NCI-H524 treated with DMSO at 0.1 percent for 48 hours (cell line): ENCODE data around the gene UBA1.
"Not testable (repeated sequence)": the region's sequence is repeated elsewhere in the genome, so short reads cannot be mapped to it uniquely, and the experiment has no call there.

Source experiments
- DNase-seq: peaks from one replicate; lab custom pipeline; 2025; lab: John Stamatoyannopoulos, UW

UBA1 gene

DNA sequence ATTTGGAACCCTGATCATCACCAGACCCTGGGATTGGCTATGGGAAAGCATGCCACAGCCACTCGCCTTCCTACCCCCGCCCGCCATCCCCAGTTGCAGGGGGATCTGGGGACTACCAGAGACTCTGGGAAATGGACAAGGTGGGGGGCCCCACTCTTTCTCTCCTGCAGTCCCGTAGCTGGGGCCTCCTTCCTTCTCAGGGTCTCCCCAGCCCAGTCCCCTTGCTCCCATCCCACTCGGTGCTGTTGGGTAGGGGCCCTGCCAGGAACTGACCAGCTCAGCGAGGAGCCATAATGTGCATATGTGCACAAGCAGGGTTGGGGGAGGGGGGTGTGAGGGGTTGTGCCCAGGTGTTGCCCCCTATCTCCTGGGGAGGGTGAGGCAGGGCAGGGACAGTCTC, 35.8 kb downstream of the UBA1 start:
- no peak for DNase-seq

DNA sequence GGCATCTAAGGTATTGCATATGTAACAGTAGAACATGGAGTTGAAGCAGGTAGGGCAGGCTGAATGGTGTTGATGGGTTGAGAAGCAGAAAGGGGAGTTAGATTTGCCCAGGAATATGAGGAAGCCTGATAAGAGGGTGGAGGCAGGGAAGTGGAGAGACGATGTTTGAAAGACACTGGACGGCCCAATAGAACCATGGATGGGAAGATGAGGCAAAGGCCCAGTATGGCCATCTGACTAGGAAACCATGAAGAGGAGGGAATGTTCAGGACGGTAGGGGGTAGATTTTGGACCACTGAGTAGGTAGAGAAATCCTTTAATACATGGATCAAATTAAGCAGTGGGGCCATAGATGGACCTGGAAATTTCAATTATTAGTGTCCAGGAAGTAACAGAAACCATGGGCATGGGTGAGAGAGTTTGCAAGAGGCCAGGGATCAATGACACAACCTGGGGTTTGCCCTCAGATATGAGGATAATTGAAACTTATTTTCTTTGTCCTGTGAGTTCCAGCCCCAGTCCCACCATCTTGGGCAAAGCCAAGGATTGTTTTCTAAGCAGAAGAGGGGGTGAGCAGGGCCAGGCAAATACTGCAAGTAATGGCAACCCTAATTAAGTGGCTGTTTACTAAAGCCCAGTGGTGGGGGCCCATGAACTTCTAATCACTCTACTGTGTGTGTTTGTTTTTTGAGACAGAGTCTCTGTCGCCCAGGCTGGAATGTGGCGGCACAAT, 36.7 kb downstream of the UBA1 start:
- DNase-seq: no peak

DNA sequence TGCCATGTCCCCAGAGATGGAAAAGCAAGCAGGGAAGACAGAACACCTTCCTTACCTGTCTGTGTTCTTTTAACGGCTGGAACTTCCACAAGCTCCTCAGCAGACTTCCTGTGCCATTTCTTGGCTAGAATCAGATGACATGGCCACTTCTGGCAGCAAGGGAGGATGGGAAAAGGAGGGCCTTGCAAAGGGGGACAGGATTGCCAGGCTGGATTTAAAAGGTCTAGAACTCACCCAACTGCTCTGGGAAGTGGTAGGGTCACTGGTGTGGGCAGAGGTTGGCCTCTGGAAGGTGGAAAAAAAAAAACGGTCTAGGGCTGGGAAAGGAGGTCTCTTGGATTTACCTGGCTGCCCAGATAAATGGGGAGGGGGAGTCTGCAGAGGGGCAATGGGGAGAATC, 37.5 kb downstream of the UBA1 start:
- no peak for DNase-seq

DNA sequence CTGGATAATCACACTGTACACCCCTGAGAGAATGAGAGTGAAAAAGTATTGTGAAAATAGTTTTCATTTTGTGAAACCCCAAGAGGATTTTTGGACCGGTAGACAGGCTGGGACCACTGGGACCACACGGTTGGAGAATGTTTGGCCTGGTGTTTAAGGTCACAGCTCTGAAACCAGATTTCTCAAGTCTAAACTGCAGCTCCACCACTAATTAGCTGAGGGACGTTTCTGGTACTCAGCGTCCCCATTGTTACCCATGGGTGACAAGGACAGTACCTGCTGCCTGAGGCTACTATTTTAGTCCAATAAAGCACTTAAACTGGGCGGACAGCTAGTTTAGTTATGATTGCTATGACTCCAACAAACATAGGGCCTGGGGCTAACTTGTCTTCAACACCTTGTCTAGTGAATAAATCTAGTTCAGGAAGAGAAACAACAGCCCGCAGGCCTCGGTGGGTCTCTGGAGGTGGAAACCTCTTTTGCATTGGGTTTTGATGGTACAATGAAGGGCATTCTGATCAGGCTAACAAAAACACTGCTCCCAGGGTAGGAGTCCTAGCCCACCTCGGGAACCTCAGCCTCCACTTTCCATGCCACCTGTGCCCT, 38.7 kb downstream of the UBA1 start:
- DNase-seq: no peak

DNA sequence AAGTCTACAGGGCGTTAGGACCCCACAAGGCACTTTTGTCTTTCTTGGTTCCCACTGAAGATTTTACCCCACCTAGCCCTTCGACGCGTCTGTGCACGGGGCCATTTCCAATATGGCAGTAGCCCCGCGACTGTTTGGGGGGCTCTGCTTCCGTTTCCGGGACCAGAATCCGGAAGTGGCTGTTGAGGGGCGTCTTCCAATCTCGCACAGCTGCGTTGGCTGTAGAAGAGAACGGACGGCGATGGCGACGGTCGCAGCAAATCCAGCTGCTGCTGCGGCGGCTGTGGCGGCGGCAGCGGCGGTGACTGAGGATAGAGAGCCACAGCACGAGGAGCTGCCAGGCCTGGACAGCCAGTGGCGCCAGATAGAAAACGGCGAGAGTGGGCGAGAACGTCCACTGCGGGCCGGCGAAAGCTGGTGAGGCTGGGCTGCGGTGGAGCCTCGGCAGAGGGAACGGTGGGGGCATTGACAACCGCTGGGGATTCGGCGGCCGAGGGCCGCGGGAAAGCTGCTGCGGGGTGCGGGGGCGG, 39.2 kb downstream of the UBA1 start, which contains the start of gene USP11:
Gene USP11, plus strand, starts transcription at position 207 of the 530 bp plus-strand sequence. Its CDS starts 35 bp downstream, at position 242.
- no peak for DNase-seq

DNA sequence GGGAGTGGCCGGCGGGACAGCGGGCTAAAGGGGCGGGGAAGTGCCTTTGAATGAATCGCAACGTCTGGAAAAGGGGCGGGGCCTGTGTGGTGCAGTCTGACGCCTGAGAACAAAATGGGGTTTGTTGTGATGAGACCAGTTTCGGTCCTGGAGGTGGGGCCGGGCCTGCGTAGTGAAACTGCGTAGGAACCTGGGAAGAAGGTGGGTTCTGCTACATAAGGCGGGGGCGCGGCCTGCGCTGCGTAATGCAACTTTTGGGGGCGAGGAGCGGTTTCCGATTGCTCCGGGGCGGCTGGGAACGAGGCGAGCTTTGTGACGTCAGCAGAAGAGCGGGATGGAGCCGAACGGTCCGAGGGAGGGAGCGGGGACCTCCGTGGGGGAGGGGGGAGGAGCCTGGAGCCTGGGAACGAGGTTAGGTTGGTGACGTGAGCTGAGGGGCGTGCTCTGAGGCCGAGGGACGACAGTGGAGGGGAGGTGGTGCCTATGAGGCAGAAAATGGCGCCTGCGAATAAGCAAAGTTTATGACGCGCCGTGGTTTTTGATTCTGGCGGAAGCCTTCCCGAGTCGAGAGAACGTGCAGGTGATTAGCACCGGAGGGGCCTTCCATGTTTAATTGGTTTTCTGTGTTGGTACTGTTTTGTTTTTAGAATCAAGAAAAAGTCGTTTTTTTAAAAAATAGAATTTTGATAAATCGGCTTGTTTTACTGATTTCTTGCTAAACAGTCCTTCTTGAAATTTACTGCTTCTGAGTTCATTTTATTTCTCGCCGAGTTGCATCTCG, 39.9 kb downstream of the UBA1 start:
- peak; percentile 93 for DNase-seq

DNA sequence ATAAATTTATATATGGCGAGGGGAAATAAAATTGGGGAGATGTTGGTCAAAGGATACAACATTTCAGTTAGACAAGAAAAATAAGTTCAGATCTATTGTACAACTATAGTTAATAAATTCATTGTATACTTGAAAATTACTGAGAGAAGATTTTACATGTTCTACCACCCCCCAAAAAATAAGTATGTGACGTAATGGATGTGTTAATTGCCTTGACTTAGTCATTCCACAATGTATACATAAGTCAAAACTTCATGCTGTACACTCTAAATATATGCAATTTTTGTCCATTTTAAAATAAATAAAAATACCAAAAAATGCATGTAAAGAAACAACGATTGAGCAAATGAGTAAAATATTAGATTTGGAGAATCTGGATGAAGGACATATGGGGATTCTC, 41.0 kb downstream of the UBA1 start:
- DNase-seq: no peak

DNA sequence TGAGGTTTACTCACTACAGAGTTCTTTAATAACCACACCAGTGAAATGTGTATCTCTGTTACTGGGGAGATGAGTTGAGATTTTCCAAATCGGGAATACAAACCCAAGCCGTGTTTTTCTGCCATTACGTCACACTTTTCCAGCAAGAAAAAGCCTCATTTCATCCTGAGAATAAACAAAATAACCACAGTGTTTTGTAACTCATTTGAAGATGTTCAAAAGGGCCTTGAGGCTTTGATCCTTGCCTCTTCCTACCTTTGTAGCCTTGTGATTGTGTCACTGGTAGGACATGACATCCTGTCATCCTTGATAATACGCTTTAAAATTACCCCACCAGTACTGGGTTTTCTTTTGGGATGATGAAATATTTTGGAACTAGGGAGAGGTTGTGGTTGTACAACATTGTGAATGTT, 42.1 kb downstream of the UBA1 start:
- DNase-seq: no peak

DNA sequence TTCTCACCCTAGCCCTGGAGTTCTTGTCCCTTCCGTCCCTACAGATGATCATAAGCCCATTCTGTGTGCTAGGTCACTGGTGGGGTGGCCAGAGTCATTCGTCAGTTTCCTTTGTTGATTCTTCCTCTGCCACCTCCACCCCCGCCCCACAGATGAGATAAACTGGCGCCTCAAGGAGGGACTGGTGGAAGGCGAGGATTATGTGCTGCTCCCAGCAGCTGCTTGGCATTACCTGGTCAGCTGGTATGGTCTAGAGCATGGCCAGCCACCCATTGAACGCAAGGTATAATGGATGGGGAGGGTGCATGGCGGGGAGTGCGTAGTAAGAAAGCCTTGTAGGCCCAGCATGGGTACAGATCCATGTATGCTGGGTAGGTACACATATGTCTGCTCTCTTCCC, 45.6 kb downstream of the UBA1 start:
- DNase-seq: no peak

DNA sequence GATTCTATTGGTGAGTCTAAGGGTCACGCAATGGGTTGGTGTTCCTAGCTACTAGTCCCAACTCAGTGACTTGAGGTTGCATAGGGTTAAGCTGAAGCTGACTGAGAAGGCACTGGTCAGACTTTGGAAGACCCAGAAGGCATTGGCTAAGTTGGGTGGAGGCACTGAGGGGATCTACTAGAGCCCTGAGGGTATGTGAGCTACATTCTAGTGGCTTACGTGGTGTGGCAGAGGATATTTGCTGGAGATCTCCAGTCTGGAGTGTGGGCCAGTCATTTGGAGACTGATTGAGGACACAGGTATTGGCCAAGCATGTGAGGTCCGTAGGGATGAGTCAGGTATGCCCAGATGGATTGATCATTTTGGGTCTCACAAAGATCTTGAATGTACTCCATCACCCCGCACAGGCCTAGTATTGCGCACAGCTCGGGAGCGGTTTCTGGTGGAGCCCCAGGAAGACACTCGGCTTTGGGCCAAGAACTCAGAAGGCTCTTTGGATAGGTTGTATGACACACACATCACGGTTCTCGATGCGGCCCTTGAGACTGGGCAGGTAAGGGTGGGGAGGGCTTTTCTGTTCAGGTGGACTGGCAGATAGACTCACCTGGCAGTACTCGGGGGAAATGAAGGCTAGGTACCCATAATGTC, 46.4 kb downstream of the UBA1 start:
- DNase-seq: no peak

DNA sequence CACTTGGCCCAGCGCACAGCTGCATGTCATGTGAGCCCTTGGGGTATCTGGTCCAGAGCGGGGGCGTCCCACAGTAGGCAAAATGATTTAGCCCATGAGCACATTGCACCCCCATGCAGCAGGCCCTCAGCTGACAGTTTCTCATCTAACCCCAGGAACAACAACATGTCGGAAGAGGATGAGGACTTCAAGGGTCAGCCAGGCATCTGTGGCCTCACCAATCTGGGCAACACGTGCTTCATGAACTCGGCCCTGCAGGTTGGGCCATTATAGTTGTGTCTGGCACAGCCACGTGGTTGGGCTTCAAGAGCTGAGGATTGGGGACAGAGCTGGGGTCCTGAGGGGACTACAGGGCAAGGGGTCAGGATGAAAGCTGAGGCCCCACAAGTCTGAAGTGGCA, 47.0 kb downstream of the UBA1 start:
- no peak for DNase-seq

DNA sequence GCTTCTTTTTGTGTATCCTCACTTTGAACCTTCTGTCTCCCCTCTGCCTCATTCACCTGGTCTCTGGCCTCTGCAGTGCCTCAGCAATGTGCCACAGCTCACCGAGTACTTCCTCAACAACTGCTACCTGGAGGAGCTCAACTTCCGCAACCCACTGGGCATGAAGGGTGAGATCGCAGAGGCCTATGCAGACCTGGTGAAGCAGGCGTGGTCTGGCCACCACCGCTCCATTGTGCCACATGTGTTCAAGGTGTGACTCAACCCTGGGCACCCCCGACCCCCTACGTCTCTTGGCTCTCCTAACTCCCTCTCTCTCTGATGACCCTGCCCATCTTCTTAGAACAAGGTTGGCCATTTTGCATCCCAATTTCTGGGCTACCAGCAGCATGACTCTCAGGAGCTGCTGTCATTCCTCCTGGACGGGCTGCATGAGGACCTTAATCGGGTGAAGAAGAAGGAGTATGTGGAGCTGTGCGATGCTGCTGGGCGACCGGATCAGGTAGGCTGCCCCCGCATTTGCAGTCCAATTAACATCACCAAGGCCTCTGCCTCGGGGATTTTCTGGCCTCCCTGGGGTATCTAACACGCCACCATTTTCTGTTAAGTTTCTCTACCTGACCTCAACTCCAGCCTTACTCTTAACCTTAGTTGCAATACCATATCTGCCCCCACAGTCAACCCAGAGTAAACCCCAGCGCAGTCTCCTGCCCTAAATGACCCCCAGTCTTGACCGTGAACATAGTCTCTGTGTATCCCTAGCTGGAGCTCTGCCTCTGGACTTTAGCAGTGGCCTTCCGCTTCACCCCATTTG, 47.8 kb downstream of the UBA1 start:
- DNase-seq: no peak

DNA sequence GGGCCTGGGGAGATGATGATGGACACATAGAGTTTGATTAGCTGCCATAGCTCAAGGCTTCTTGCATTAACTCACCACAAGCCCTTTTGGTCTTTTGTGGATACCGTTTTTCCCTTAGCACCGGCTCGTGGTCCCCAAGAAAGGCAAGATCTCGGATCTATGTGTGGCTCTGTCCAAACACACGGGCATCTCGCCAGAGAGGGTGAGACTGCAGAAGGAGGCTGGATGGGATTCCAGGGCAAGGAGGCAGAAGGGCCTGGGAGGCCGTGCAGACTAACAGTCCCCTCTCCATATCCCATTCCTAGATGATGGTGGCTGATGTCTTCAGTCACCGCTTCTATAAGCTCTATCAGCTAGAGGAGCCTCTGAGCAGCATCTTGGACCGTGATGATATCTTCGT, 48.7 kb downstream of the UBA1 start:
- DNase-seq: no peak

DNA sequence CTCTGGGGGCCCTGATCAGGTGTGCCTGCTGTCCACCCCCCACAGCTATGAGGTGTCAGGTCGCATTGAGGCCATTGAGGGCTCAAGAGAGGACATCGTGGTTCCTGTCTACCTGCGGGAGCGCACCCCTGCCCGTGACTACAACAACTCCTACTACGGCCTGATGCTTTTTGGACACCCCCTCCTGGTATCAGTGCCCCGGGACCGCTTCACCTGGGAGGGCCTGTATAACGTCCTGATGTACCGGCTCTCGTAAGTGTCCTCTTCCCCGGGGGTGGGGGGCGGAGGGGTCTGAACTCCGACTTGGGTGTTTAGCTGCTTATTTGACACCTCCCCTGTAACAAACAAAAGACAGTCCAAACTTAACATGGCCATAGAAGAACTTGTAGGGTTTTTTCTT, 49.7 kb downstream of the UBA1 start:
- no peak for DNase-seq

DNA sequence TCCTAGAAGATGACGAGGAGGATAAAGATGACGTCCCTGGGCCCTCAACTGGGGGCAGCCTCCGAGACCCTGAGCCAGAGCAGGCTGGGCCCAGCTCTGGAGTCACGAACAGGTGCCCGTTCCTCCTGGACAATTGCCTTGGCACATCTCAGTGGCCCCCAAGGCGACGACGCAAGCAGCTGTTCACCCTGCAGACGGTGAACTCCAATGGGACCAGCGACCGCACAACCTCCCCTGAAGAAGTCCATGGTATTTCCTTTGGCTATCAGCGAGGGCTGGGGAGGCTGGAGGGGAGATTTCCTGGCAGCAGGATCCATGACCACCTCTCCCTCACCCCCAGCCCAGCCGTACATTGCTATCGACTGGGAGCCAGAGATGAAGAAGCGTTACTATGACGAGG, 51.0 kb downstream of the UBA1 start:
- DNase-seq: no peak

DNA sequence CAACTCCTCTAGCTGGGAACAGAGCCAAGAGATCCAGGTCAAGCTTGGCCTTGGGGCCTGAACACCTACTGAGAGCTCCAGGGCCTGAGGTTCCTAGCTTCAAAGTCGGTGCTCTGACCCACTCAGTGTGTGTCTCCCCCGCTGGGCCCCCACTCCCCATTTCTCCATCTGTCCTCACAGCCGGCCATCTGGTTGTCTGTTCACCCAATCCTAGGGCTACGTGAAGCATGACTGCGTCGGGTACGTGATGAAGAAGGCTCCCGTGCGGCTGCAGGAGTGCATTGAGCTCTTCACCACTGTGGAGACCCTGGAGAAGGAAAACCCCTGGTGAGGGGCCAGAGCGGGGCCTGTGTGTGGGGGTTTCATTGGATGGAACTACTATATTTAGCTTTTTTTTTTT, 51.5 kb downstream of the UBA1 start:
- peak; percentile 44 for DNase-seq

DNA sequence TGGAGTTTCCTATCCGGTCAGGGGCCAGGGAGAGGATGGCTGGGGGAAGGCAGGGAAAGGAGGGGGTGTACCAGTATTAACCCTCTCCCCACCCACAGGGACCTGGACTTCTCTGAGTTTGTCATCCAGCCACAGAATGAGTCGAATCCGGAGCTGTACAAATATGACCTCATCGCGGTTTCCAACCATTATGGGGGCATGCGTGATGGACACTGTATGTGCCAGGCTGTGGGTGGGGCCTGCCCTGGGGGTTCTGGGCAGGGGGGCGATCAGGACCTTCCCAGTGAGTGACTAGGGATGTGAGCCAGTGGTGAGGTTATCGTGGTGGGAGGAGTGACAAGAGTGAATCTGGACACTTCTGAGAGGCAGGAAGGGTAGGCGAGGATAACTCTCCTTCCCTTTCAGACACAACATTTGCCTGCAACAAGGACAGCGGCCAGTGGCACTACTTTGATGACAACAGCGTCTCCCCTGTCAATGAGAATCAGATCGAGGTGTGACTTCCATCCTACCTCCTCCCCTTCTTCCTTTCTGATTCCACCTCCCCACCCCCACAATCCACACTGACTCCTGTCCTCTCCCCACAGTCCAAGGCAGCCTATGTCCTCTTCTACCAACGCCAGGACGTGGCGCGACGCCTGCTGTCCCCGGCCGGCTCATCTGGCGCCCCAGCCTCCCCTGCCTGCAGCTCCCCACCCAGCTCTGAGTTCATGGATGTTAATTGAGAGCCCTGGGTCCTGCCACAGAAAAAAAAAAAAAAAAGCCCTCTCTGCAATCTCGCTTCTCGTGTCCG, 53.8 kb downstream of the UBA1 start:
- no peak for DNase-seq

DNA sequence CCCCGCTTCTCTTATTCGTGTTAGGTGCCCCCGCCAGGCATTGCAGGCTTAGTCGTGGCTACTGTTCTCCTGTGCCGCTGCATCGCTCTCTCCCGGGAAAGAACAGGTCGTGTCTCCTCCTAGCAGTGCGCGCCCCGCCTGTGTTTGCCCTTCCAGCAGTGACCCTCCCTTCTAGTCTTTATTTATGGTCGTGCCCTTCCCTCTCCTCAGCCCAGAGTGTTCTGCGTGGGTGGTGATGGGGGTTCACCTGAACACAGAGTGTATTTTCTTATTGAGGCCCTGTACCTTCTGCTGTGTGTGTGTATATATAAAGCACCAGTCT, 54.3 kb downstream of the UBA1 start:
- DNase-seq: no peak

DNA sequence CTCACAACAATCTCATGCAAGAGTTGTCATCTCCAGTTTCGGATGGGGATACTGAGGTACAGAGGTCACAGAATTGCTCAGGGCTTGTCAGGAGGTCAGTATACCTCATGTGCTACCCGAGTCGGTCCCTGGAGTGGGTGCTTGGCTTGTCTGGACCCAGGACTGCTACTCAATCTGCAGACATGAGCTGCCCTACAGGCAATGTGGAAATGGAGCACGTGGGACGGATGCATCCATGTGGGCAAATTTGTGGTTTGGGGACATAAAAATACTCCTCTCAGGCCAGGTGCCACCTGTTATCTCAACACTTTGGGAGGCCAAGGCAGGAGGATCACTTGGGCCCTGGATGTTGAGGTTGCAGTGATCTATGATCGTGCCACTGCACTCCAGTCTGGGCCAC, 54.9 kb downstream of the UBA1 start:
- no peak for DNase-seq

DNA sequence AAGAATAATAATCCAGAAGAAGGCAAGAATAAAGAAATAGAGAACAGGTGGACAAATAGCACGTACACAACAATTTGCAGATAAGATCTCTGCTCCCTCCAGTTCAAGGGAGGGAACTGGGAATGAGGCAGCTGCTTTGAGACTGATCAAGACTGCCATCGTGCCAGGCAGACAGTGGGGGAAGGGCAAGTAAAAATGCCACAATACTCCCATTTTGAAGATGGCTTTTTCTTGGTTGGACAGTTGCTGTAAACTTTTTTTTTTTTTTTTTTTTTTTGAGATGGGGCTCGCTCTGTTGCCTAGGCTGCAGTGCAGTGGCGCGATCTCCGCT, 56.4 kb downstream of the UBA1 start:
- DNase-seq: no peak

DNA sequence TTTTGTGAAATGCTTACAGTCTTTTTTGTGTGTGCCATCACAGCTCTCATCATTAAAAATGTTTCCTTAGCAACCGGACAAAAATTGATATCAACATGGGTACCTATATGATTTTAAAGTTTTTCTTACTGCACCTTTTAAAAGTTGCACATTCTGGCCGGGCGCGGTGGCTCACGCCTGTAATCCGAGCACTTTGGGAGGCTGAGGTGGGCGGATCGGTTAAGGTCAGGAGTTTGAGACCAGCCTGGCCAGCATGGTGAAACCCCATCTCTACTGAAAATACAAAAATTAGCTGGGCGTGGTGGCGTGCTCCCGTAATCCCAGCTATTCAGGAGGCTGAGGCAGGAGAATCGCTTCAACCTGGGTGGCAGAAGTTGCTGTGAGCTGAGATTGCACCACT, 64.0 kb downstream of the UBA1 start:
- DNase-seq: not testable (repeated sequence)
